Smooth muscle cell (in vitro differentiated cells): ENCODE data around the gene RYR1. TPM values are rescaled to one million over a fixed set of nuclear protein-coding genes. Genes with fewer than 3 reads are reported as not detected.
"Not testable (repeated sequence)": the region's sequence is repeated elsewhere in the genome, so short reads cannot be mapped to it uniquely, and the experiment has no call there.

ENCODE experiments used
- DNase-seq: peaks from one replicate; lab custom pipeline; 2025; ENCODE audit not compliant: unreplicated experiment; lab: John Stamatoyannopoulos, UW
- H2AFZ ChIP-seq: fragments of 200-600 bp; sonication (generic); 2 replicates; pipeline ENCODE4 v1.6.0; 2016; ENCODE audit warnings: antibody characterized with exemption, low read depth, mild to moderate bottlenecking
- H3F3A ChIP-seq: fragments of 200-600 bp; sonication (generic); 2 replicates; pipeline ENCODE4 v1.6.0; 2017; ENCODE audit warnings: antibody characterized with exemption, low read depth
- H3K27ac ChIP-seq: fragments of 200-600 bp; sonication (generic); 2 replicates; pipeline ENCODE4 v1.5.1; 2016; ENCODE audit warnings: low read depth, mild to moderate bottlenecking
- H3K27me3 ChIP-seq: fragments of 200-600 bp; sonication (generic); 2 replicates; pipeline ENCODE4 v1.6.1; 2016; ENCODE audit warnings: low read depth, mild to moderate bottlenecking
- H3K36me3 ChIP-seq: fragments of 200-600 bp; sonication (generic); 2 replicates; pipeline ENCODE4 v1.5.1; 2016; ENCODE audit warnings: low read depth
- H3K4me1 ChIP-seq: fragments of 200-600 bp; sonication (generic); 2 replicates; pipeline ENCODE4 v1.5.1; 2016; ENCODE audit warnings: low read depth
- H3K4me2 ChIP-seq: fragments of 200-600 bp; sonication (generic); 2 replicates; pipeline ENCODE4 v1.6.0; 2016; ENCODE audit warnings: mild to moderate bottlenecking
- H3K4me3 ChIP-seq: fragments of 200-600 bp; sonication (generic); 2 replicates; pipeline ENCODE4 v1.5.1; 2016; ENCODE audit warnings: mild to moderate bottlenecking
- H3K79me2 ChIP-seq: fragments of 200-600 bp; sonication (generic); 2 replicates; pipeline ENCODE4 v1.6.0; 2016; ENCODE audit warnings: low read depth, mild to moderate bottlenecking
- H3K9ac ChIP-seq: fragments of 200-600 bp; sonication (generic); 2 replicates; pipeline ENCODE4 v1.6.0; 2016; ENCODE audit warnings: low read depth
- H3K9me3 ChIP-seq: fragments of 200-600 bp; sonication (generic); replicated peaks from 2 replicates; pipeline ENCODE4 v1.5.1; 2016; ENCODE audit warnings: low read depth
- H4K20me1 ChIP-seq: fragments of 200-600 bp; sonication (generic); 2 replicates; pipeline ENCODE4 v1.6.0; 2016; ENCODE audit warnings: low read depth
- CTCF ChIP-seq: fragments of 200-600 bp; sonication (generic); IDR thresholded peaks from 2 replicates; pipeline ENCODE4 v1.5.1; 2017; ENCODE audit warnings: borderline replicate concordance, mild to moderate bottlenecking, antibody characterized with exemption; ENCODE audit not compliant: insufficient read depth, poor library complexity, severe bottlenecking
- whole genome bisulfite sequencing: methylation state at CpG from one replicate; pipeline ENCODE4 v1.1.7; 2016; ENCODE audit warnings: low lambda C conversion rate; 5-methylcytosine and 5-hydroxymethylcytosine counted together
- polyA plus RNA-seq: library from polyadenylated mRNA; unstranded; fragments of >200 nt; fragmentation: Nextera tagmentation; extraction: Ambion mirVana; gene quantifications from 2 replicates; pipeline ENCODE4 v1.2.1, GENCODE V29; 2016
- total RNA-seq: library from RNA; depleted of rRNA; stranded (reverse); fragments of >200 nt; gene quantifications from 2 replicates; pipeline ENCODE4 v1.2.3, GENCODE V29; 2014

The RYR1 gene
- total and polyA plus RNA-seq, 2 experiments from 2014 or later, result 0.31 to 0.95 TPM

GRCh38 chr19:38599722-38600121 lies 166.2 kb downstream of the RYR1 start:
- DNase-seq, result no peak
- H3K27ac ChIP-seq, result no peak overlapping the region
- H3F3A ChIP-seq, result no peaks in the 10 kb centered on the region
- H3K27me3 ChIP-seq, result peaks cover 13% of the 10 kb centered on the region
- no peak overlapping the region for H3K4me2 ChIP-seq
- no peak overlapping the region for H2AFZ ChIP-seq
- peaks cover 3% of the 10 kb centered on the region for H3K4me1 ChIP-seq
- no peaks in the 10 kb centered on the region for H3K9me3 ChIP-seq
- no peaks in the 10 kb centered on the region for H4K20me1 ChIP-seq
- no peak overlapping the region for H3K9ac ChIP-seq
- no peaks in the 10 kb centered on the region for H3K36me3 ChIP-seq
- H3K79me2 ChIP-seq, result no peaks in the 10 kb centered on the region
- H3K4me3 ChIP-seq, result no peak overlapping the region
- TF ChIP-seq CTCF, result no peak
- 91% methylated on average over 11 of the region's 11 CpGs for WGBS

GRCh38 chr19:38602856-38603255 lies 169.4 kb downstream of the RYR1 start:
- not testable (repeated sequence) for H3K9me3 ChIP-seq, DNase-seq, H3K27me3 ChIP-seq, H3K27ac ChIP-seq, H3K9ac ChIP-seq, H3K4me2 ChIP-seq, H3K4me1 ChIP-seq, H3K4me3 ChIP-seq, H3K79me2 ChIP-seq, H3F3A ChIP-seq, H2AFZ ChIP-seq, H4K20me1 ChIP-seq, H3K36me3 ChIP-seq
- WGBS, result 97% methylated on average over 5 of the region's 5 CpGs

- Histone ChIP-seq H3K4me2 (no peak overlapping the region), H3K4me1 (no peaks in the 10 kb centered on the region), H4K20me1 (no peaks in the 10 kb centered on the region), H3K36me3 (no peaks in the 10 kb centered on the region), H3K27me3 (no peaks in the 10 kb centered on the region), H3F3A (no peaks in the 10 kb centered on the region), H3K4me3 (no peak overlapping the region), H3K9me3 (no peaks in the 10 kb centered on the region), H3K9ac (no peak overlapping the region), H3K79me2 (no peaks in the 10 kb centered on the region), H3K27ac (no peak overlapping the region), H2AFZ (no peak overlapping the region)
- no peak for DNase-seq
- 72% methylated on average over 6 of the region's 6 CpGs for WGBS
- TF ChIP-seq CTCF, result no peak
Observed at GRCh38 chr19:38606131-38606530, 172.6 kb downstream of the RYR1 start.

GRCh38 chr19:38614289-38614688 lies 180.8 kb downstream of the RYR1 start:
- DNase-seq, result no peak
- Histone ChIP-seq H3K4me2 (no peak overlapping the region), H3K27ac (no peak overlapping the region), H2AFZ (no peak overlapping the region), H3F3A (no peaks in the 10 kb centered on the region), H3K36me3 (no peaks in the 10 kb centered on the region), H4K20me1 (no peaks in the 10 kb centered on the region), H3K79me2 (peaks cover 3% of the 10 kb centered on the region), H3K27me3 (no peaks in the 10 kb centered on the region), H3K4me1 (peaks cover 6% of the 10 kb centered on the region), H3K4me3 (no peak overlapping the region), H3K9ac (no peak overlapping the region), H3K9me3 (no peaks in the 10 kb centered on the region)
- TF ChIP-seq CTCF, result no peak
- WGBS, result 98% methylated on average over 3 of the region's 3 CpGs
